Measurements from ENCODE around the gene MVK. TPM values are rescaled to one million over a fixed set of nuclear protein-coding genes. Genes with fewer than 3 reads are reported as not detected.

The MVK gene
- polyA plus RNA-seq, 1 donor (not counting 4 experiments of a cell fraction or from before 2014, with no cell fraction given) = 26.7 TPM

DNA sequence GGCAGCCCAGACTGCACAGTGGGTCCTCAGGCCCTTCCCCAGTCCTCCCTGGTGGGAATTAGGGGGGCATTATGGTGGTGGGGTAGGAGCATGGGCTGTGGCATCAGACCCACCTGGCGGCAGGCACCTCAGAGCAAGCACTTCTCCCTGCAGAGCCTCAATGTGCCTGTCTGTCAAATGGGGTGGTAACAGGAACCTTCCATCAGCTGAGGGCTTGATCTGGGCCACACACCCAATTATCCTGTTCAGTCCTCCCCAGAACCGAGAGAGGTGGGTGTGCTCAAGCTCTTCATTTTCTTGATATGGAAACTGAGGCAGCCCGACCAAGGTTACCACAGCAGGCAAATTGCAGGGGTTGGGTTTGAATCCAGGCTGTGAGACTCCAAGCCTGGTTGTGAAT is 38.4 kb downstream of the MVK start:
- DNase-seq (ENCODE audit: low read depth, low spot score) (no peak), FAIRE-seq (no peak)
- TF ChIP-seq CTCF (optimal IDR thresholded peaks at IDR 0.05 in 1 of 3, IDR thresholded peaks at IDR 0.05 in 1 of 3, conservative IDR thresholded peaks at IDR 0.05 in 1 of 3; ENCODE audit: extremely low read depth in 1 of 3, insufficient read depth in 2 of 3, low read length in 3 of 3) (no peak), EZH2 (IDR thresholded peaks at IDR 0.05; ENCODE audit: low read length) (no peak)
- H3K27me3 ChIP-seq (ENCODE audit: control insufficient read depth, extremely low read depth, insufficient read depth, low read length) = peaks cover 20% of the 10 kb centered on the region
- H3K9me3 ChIP-seq (ENCODE audit: control insufficient read depth, low read depth, low read length) = no peaks in the 10 kb centered on the region
- no peaks in the 10 kb centered on the region for H3K79me2 ChIP-seq (ENCODE audit: control insufficient read depth, insufficient read depth, low read length)
- H4K20me1 ChIP-seq (ENCODE audit: control insufficient read depth, extremely low read depth, insufficient read depth, low read length) = no peaks in the 10 kb centered on the region
- H3K9ac ChIP-seq (ENCODE audit: control insufficient read depth, extremely low read depth, insufficient read depth, low read length) = no peak overlapping the region
- no peak overlapping the region for H3K27ac ChIP-seq (ENCODE audit: control insufficient read depth, insufficient read depth, low read length)
- no peak overlapping the region for H3K4me2 ChIP-seq (ENCODE audit: control insufficient read depth, extremely low read depth, insufficient read depth, low read depth, low read length)
- no peaks in the 10 kb centered on the region for H3K9me1 ChIP-seq (ENCODE audit: control insufficient read depth, extremely low read depth, insufficient read depth, low read length)
- H2AFZ ChIP-seq (ENCODE audit: control insufficient read depth, low read length) = no peak overlapping the region
- no peaks in the 10 kb centered on the region for H3K4me1 ChIP-seq (ENCODE audit: control insufficient read depth, extremely low read depth, insufficient read depth, low read length)
- no peaks in the 10 kb centered on the region for H3K36me3 ChIP-seq (ENCODE audit: control insufficient read depth in 2 of 2, extremely low read depth in 1 of 2, insufficient read depth in 2 of 2, low read length in 2 of 2)
- no peak overlapping the region for H3K4me3 ChIP-seq (ENCODE audit: control insufficient read depth in 2 of 3, extremely low read depth in 1 of 3, insufficient read depth in 2 of 3, low read depth in 1 of 3, low read length in 3 of 3)
- dilution Hi-C loops (cut with MboI; ENCODE audit: extremely low pct_ligation_motif_present, low sequenced_read_pairs) = no loop called here

- Histone ChIP-seq H3K4me2 (ENCODE audit: control insufficient read depth, extremely low read depth, insufficient read depth, low read depth, low read length) (no peak overlapping the region), H3K4me1 (ENCODE audit: control insufficient read depth, extremely low read depth, insufficient read depth, low read length) (no peaks in the 10 kb centered on the region), H3K9me1 (ENCODE audit: control insufficient read depth, extremely low read depth, insufficient read depth, low read length) (no peaks in the 10 kb centered on the region), H2AFZ (ENCODE audit: control insufficient read depth, low read length) (no peak overlapping the region), H4K20me1 (ENCODE audit: control insufficient read depth, extremely low read depth, insufficient read depth, low read length) (no peaks in the 10 kb centered on the region), H3K27me3 (ENCODE audit: control insufficient read depth, extremely low read depth, insufficient read depth, low read length) (peaks cover 23% of the 10 kb centered on the region), H3K9me3 (ENCODE audit: control insufficient read depth, low read depth, low read length) (no peaks in the 10 kb centered on the region), H3K27ac (ENCODE audit: control insufficient read depth, insufficient read depth, low read length) (no peak overlapping the region), H3K36me3 (ENCODE audit: control insufficient read depth in 2 of 2, extremely low read depth in 1 of 2, insufficient read depth in 2 of 2, low read length in 2 of 2) (no peaks in the 10 kb centered on the region), H3K4me3 (ENCODE audit: control insufficient read depth in 2 of 3, extremely low read depth in 1 of 3, insufficient read depth in 2 of 3, low read depth in 1 of 3, low read length in 3 of 3) (no peak overlapping the region), H3K79me2 (ENCODE audit: control insufficient read depth, insufficient read depth, low read length) (no peaks in the 10 kb centered on the region), H3K9ac (ENCODE audit: control insufficient read depth, extremely low read depth, insufficient read depth, low read length) (no peak overlapping the region)
- dilution Hi-C loops (cut with MboI; ENCODE audit: extremely low pct_ligation_motif_present, low sequenced_read_pairs) = no loop called here
- DNase-seq (ENCODE audit: low read depth, low spot score) (no peak), FAIRE-seq (no peak)
- TF ChIP-seq EZH2 (IDR thresholded peaks at IDR 0.05; ENCODE audit: low read length) = no peak
- TF ChIP-seq CTCF (optimal IDR thresholded peaks at IDR 0.05 in 1 of 3, IDR thresholded peaks at IDR 0.05 in 1 of 3, conservative IDR thresholded peaks at IDR 0.05 in 1 of 3; ENCODE audit: extremely low read depth in 1 of 3, insufficient read depth in 2 of 3, low read length in 3 of 3) = peak; percentile 38 to 51 (median 50)
Observed at GRCh38 chr12:109612975-109613502, 39.4 kb downstream of the MVK start.
